Smooth muscle cell of the brain vasculature (primary cell): ENCODE measurements around the gene SCP2.
"Not testable (repeated sequence)": the region's sequence is repeated elsewhere in the genome, so short reads cannot be mapped to it uniquely, and the experiment has no call there.

Source experiments
- DNase-seq: peaks from one replicate; pipeline ENCODE4 v3.0.0-alpha.2; 2012; ENCODE audit warnings: low read depth, low spot score

The SCP2 gene

DNA sequence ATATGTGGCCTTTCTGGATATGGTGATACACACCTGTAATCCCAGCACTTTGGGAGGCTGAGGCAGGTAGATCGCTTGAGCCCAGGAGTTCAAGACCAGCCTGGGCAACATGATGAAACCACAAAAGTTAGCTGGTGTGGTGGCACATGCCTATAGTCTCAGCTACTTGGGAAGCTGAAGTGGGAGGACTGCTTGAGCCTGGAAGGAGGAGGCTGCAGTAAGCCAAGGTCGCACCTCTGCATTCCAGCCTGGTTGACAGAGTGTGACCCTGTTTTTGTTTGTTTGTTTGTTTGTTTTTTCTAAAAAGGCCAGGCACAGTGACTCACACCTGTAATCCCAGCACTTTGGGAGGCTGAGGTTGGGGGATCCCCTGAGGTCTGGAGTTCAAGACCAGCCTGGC lies 42.2 kb downstream of the SCP2 start:
- not testable (repeated sequence) for DNase-seq

DNA sequence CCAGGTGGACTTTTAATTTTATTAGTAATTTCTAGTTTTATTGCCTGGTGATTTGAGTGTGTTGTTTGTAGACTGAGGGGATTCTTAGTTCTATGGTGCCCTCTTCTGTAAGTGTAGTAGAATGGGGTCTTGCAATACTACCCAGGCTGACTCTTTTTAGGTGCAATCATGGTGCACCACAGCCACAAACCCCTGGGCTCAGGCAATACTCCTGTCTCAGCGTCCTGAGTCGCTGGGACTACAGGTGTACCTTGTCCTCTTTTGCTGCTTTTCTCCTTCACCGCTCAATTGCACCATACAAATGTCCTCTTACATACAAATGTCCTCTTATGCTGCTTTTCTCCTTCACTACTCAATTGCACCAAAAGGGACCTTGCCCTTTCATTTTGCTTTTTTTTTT lies 43.1 kb downstream of the SCP2 start:
- no peak for DNase-seq

DNA sequence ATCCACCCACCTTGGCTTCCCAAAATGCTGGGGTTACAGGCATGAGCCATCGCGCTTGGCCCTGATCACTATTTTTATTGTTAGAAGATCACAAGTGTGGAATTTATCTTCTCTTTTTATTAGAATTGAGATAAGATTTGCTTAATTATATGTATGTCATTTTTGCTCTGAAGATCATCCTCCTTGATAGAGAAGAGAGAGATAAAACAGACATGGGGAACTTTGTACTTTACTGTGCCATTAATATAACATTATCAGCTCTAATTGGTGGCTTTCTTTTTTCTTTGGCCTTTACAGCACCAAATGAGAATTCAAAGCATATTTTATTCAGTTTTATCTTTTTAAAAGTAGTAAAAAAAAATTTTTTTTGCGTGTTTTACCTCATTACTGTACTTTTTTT lies 46.8 kb downstream of the SCP2 start:
- DNase-seq: no peak

DNA sequence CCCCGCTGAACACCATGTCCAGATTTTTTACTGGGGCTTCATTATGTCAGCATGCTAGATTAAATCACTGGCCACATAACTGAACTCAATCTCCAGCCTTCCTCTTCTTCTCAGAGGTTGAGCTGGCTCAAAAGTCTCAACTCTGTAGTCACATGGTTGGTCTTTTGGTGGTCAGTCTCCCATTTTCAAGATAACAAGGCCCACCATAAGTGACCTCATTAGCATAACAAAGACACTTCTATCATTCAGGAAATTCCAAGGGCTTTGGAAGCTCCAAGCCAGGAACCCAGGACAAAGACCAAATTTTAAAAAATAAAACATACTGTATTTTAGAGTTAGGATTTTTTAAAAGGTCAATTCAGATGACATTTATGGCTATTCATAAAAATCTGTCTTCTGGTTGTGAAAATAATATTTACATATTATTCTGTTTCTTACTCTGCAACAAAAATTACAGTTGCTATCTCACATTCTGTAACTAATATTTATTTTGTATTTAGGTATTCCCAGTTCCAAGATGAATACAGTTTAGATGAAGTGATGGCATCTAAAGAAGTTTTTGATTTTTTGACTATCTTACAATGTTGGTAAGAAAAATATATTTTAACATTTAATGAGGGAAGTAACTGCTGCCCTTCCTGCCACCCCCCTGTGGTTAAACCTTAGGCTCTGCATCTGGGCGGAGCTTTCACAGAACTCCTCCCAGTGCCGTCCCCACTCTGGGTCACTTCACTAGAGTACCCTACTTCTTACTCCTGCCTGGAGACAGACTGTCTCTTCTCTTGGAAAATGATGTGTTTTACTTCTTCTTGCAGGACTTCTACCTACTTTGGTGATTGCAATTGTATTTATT lies 49.3 kb downstream of the SCP2 start:
- no peak for DNase-seq

DNA sequence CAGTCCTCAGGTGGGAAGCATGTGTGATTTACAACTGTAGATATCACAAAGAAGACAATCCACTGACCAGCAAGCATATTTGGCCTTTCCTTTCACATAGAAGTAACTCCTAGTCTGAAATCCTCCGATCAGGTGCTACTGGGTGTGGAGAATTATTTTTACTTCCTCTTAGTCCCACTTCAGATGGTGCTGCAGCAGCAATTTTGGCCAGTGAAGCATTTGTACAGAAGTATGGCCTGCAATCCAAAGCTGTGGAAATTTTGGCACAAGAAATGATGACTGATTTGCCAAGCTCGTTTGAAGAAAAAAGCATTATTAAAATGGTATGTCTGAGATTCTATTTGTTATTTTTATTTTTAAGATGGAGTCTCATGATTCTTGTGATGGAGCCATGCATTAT lies 51.0 kb downstream of the SCP2 start:
- no peak for DNase-seq

DNA sequence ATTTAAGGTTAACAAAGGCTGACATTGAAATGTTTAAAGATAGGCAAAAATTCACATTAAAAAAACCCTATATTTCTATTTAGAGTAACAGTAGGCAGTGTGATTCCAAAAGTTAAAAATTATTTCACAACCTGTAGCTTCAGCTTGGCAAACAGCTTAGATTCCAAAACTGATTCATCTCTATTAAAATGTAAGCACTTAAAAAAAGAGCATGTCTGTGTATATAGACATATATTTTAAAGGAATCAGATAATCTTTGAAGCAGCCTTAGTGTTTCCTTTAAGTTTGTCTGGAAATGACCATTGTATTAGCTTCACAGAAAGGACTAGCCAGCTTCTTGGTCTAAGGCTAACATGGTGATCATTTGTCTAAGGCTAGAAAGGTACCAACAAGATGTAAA lies 65.7 kb downstream of the SCP2 start:
- DNase-seq: not testable (repeated sequence)

DNA sequence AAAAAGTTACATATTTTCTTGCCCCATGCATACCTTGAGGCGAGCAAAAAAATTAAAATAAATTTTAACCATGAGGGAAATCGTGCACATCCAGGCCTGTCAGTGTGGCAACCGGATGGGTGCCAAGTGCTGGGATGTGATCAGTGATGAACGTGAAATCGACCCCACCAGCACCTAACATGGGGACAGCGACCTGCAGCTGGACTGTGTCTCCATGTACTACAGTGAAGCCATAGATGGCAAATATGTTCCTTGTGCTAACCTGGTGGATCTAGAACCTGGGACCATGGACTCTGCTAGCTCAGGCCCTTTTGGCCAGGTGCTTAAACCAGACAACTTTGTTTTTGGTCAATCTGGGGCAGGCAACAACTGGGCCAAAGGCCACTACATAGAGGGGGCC lies 67.6 kb downstream of the SCP2 start:
- no peak for DNase-seq

DNA sequence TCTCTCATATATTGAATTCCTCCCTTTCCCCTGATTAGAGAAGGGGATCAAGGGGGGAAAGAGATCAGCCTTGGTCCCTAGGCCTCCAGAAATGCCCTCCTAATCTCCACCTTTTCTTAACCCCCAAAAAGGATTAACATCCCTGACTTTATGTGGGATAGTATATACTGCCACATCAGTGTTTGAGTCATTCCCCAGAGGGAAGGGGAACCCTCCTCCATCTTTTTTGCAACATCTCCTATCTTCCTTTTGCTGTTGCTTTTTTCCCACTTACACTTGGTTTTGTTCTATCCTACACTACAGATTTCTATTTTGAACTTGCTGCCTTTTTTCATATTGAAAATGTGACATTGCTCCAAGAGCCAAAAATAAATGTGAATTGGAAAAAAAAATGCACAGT lies 69.6 kb downstream of the SCP2 start:
- no peak for DNase-seq

DNA sequence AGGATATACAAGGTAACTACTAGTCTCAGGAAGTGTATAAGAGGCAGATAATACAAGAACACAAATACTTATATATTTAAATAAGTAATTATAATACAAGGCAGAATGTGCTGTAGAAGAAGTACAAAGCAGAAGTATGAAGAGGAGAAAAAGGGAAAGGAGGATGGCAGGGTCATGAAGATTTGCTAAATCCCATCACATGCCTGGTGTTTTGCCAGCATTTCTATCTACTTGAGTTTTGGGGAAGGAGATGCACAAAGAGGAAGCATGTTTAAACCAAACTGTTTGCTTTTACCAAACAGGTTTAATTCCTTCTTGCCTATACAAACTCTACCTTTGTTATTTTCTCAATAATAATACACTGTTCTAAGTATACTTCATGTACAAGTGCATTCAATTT lies 74.1 kb downstream of the SCP2 start:
- DNase-seq: no peak

DNA sequence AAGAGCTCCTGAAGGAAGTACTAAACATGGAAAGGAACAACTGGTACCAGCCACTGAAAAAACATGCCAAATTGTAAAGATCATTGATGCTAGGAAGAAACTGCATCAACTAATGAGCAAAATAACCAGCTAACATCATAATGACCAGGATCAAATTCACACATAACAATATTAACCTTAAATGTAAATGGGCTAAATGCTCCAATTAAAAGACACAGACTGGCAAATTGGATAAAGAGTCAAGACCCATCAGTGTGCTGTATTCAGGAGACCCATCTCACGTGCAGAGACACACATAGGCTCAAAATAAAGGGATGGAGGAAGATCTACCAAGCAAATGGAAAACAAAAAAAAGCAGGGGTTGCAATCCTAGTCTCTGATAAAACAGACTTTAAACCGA lies 79.5 kb downstream of the SCP2 start:
- DNase-seq: not testable (repeated sequence)

DNA sequence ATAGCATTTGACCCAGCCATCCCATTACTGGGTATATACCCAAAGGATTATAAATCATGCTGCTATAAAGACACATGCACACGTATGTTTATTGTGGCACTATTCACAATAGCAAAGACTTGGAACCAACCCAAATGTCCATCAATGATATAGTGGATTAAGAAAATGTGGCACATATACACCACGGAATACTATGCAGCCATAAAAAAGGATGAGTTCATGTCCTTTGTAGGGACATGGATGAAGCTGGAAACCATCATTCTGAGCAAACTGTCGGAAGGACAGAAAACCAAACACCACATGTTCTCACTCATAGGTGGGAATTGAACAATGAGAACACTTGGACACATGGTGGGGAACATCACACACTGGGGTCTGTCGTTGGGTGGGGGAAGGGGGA lies 83.2 kb downstream of the SCP2 start:
- not testable (repeated sequence) for DNase-seq

DNA sequence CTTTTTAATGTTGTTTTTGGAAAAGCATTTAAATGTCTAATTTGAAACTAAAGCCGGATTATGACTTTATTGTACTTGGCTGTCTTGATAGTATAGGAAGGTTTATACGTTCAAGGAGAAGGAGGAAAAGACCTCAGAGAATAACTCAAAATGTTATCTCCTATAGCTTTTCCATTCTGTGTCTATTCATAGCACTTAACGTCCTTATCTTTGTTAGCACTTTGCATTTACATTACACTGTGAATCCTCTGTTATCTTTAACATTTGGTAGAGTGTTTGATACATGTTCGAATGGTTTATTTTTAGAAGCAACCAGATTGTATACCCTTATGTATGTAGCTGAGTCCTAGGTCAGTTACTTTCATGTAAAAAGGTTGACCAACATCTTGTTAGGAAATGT lies 84.1 kb downstream of the SCP2 start:
- no peak for DNase-seq

DNA sequence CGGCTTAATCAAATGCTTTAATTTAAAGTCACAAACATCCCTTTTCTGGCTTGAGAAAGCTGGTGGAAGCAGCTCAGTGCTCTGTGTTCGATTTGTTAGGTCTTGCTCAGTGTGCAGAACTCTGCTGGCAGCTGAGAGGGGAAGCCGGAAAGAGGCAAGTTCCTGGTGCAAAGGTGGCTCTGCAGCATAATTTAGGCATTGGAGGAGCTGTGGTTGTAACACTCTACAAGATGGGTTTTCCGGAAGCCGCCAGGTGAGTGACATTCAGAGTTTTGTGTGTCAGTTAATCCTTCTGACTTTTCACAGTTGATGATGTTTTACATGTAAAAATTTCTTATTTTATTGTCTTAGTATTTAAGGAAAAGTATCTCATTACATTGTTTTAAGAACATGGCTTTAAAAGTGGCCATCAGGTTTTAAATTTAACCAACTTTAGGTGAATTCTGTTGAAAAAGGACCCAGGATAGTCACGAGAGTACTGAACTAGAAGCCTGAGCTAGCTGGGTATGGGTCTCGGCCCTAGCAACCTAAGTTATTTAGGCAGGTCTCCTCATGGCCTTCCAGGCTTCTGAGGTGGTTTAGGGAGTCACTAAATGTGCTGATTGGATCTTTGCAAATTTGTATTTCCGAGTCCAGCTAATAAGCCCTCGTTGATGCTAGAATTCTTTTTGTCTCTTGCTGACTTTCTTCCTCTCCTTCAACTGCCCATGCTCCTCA lies 87.9 kb downstream of the SCP2 start:
- DNase-seq: peak; percentile 46

DNA sequence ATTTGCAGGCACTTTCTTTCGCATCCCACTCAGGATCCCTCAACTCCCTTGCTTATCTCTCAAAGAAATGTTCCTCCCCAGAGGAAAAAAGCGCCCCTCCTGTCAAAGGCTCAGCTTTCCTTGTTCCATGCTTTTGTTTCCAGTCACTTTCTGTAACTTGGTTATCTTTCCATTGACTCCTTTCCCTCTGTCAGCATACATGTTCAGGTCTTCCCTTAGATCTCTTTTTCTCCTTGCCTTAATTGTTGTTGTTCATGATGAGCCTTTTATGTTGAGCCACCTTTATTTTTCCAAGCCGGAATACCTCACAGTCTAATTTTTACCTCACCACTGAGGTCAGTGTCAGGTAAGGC lies 88.4 kb downstream of the SCP2 start:
- no peak for DNase-seq

DNA sequence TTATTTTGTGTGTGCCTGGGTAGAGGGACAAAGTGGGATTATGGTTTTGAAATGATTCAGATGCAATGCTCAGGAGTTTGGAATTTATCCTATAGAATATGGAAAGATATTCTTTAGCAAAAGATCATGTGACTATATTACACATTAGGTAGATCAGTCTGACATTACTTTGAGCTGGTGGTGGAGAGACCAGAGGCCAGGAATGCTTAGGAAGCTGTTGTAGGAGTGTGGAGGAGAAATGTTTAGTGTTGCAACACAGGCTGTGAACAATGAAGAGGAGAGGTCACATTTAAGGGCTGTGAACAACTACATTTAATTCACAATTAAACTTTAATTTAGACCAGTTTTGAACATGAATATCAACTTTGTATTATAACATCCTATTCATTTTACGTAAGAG lies 89.6 kb downstream of the SCP2 start:
- DNase-seq: no peak

DNA sequence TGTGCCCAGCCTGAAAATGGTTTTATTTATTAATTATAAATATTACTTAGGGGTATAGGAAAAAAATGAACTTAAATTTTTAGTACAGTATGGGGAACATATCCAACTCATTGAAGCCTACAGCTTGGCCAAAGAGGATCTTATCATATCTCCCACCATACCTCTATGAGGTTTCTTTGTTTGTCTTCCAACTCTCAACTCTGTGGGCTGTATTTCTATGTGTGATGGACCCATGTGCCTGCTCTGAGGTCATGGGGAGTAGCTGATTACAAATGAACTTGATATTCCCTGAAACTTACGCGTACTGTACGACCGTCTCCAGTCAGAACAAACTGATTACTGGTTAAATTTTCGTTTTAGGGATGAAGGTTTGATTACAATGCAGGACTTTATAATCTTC lies 93.5 kb downstream of the SCP2 start:
- DNase-seq: no peak

DNA sequence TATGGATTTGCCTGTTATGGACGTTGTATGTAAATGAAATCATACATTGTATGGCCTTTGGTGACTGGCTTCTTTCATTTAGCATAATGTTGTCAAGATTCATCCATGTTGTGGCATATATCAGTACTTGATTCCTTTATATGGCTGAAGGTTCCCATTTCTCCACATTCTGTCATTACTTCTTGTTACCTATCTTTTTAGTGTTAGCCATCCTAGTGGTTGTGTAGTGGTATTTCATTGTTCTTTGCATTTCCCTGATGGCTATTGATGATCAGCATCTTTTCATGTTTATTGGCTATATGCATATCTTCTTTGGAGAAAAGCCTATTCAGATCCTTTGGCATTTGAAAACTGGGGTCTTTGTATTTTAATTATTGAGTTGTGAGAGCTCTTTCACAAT lies 95.1 kb downstream of the SCP2 start:
- no peak for DNase-seq

DNA sequence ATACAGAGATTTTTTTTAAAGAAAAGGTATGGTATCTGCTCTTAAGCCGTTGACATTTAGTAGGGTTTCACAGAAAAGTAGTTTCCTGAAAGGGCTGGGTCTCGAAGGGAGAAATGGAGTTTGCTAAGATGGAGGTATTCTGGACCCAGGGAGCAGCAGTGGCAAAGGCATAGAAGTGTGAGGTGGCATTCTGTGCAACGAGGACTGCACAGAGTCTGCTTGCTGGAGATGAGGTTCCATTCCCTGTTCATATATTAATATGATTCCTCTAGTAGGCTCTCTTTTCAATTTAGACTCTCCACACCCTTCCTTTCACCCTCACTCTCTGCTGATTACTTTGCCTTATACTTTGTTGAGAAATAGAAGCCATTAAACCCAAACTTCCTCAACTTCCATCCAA lies 96.5 kb downstream of the SCP2 start:
- no peak for DNase-seq

DNA sequence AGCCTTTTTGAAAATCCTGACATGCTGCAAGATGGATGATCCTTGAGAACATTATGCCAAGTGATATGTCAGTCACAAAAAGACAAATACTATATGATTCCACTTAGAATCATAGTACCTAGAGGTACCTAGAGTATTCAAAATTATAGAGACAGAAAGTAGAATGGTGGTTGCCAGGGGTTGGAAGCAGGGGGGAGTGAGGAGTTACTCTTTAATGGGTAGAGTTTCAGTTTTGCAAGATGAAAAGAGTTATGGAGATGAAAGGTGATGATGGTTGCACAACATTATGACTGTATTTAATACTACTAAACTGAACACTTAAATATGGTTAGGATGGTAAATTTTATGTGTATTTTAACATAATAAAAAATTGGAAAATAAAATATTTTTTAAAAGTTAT lies 97.0 kb downstream of the SCP2 start:
- no peak for DNase-seq

DNA sequence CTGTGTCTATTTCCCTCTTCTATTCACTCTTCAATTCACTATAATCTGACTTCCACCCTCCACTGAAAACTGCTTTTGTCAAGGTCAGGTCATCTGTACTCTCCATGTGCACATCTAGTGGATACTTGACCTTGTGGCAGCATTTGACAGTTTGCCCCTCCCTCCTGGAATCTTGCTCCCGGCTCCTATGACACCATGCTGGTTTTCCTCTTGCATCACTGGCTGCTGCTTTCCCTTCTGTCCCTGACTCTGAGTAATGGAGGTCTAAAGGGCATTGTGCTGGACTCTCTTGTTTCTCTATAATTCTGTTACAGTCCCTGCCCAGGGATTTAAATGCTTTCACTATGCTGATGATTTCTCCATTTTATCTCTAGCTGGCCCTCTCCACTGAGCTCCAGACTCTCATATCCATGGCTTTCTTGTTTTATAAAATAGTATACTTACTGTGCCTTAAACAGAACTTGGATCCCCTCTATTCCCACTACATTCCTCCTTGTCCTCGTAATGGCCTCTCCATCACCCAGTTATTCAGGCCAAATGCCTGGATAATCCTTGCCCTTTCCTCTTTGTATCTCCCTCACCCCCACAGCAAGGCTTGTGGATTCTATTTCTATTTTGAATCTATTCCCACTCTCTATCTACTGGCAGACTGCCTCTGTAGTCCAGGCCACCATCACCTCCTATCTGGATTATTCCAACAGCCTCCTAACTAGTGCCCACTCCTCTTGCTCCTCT lies 98.1 kb downstream of the SCP2 start:
- no peak for DNase-seq

DNA sequence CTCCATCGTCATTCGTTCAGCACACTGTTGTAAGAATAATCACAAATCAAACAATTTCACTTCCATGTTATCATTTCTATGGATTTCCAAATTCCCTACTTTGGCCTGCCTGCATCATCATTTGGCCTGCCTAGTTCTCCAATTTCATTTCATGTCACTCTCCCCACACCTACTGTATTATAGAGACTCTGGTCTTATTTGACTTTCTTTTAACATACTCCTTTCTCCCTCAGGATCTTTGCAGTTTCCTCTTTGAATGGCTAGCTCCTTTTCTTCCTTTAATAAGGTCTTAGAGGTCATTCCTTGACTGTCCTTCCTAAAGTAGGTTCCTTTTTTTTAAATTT lies 98.7 kb downstream of the SCP2 start:
- DNase-seq: no peak

DNA sequence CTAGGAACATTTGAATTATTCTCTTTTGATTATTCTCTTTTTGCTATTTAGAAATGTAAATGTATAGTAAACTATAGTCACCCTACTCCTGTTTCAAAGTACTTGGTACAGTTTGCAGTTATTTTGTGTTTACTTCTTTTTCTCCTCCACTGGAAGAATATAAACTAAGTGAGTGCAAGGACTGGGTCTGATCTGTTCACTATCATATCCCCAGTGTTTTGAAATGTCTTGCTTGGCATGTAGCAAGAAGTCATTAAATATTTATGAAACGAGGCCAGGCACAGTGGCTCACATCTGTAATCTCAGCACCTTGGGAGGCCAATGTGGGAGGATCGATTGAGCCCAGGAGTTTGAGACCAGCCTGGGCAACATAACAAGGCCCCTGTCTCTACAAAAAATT lies 99.2 kb downstream of the SCP2 start:
- DNase-seq: no peak

DNA sequence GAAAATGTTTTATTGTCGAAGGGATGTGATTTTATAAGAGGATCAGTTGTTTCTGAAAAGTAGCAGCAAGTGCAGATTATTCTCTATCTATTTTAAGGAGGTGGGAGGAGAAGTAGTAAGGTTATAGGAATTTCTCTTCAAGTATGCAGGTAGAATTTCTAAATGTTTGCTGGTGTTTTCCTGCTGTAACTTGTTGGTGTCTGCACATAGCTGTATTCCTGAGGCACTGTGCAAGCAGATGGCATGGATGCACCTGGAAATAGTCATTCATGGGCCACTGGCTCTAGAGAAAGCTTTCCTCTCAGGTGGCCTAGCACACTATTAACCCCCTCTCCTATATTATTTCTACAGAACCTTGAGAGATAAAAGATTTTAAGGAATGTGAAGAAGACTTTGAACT lies 104.7 kb downstream of the SCP2 start:
- DNase-seq: no peak
